HTR-8/SVneo (cell line): Measurements from ENCODE around the gene KANK4.
A peak's percentile ranks its signal among the peaks of the same experiment; 100 is the strongest.

Source experiments
- DNase-seq: peaks from one replicate; pipeline ENCODE4 v3.0.0; 2011; ENCODE audit warnings: low spot score, mixed read lengths; ENCODE audit not compliant: insufficient read length
- FAIRE-seq: peaks from 2 replicates; lab custom pipeline; 2011; peaks lifted over from hg19 to GRCh38; lab: Jason Lieb, UNC

Gene KANK4

DNA sequence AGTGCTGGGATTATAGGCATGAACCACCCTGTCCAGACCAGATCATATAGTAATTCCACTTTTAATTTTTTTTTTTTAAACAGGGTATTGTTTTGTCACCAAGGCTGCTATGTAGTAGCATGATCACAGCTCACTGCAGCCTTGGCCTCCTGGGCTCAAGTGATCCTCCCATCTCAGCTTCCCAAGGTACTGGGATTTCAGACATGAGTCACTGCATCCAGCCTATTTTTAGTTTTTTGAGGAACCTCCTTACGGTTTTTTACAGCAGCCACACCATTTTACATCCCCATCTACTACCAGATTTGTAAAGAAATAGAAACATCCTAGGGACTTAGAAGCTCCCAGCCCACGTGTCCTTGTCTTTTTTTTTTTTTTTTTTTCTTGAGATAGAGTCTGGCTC is 100.6 kb downstream of the KANK4 start:
- DNase-seq: no peak
- FAIRE-seq: no peak

DNA sequence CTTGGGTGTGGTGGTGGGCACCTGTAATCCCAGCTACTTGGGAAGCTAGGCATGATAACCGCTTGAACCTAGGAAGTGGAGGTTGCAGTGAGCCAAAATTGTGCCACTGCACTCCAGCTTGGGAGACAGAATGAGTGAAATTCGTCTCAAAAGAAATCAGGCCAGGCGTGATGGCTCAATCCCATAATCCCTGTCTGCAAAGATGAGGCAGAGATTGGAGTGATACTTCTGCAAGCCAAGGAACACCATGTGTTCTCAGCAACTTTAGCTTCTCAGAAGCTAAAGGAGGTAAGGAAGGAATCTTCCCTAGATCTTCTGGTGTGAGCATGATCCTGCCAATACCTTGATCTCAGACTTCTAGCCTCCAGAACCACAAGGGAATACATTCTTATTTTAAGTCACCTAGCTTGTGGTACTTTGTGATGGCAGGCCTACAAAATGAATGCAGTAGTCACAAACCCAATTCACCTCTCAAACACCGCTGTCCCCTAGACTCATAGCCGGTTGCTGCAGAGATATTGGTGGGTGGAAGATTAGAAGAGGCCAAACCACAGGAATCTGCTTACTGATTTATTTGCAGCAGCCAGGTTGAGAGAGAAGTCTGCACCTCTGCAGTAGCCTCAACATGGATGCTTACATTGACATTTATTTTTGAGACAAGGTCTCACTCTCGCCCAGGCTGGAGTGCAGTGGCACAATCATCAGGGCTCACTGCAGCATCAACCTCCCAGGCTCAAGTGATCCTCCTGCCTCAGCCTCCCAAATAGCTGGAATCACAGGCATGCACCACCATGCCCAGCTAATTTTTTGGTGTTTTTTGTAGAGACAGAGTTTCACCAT is 105.9 kb downstream of the KANK4 start:
- no peak for DNase-seq
- no peak for FAIRE-seq

DNA sequence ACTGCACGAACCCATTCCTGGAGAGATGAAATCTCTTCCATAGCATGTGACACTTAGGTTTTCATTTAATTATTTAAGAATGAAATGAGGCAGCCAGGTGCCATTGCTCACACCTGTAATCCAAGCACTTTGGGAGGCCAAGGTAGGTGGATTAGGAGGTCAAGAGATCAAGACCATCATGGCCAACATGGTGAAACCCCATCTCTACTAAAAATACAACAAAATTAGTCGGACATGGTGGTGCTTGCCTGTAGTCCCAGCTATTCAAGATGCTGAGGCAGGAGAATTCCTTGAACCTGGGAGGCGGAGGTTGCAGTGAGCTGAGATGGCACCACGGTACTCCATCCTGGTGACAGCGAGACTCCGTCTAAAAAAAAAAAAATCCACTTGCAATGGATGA is 106.8 kb downstream of the KANK4 start:
- no peak for FAIRE-seq
- no peak for DNase-seq

DNA sequence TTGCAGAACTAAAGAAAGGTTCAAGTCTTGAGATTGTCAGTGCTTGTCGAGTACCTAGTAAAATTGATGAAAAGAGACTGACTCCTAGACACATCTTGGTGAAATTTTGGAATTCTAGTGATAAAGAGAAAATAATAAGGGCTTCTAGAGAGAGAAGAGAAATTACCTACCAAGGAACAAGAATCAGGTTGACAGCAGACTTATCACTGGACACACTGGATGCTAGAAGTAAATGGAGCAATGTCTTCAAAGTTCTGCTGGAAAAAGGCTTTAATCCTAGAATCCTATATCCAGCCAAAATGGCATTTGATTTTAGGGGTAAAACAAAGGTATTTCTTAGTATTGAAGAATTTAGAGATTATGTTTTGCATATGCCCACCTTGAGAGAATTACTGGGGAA is 108.3 kb downstream of the KANK4 start:
- FAIRE-seq (no peak), DNase-seq (no peak)

DNA sequence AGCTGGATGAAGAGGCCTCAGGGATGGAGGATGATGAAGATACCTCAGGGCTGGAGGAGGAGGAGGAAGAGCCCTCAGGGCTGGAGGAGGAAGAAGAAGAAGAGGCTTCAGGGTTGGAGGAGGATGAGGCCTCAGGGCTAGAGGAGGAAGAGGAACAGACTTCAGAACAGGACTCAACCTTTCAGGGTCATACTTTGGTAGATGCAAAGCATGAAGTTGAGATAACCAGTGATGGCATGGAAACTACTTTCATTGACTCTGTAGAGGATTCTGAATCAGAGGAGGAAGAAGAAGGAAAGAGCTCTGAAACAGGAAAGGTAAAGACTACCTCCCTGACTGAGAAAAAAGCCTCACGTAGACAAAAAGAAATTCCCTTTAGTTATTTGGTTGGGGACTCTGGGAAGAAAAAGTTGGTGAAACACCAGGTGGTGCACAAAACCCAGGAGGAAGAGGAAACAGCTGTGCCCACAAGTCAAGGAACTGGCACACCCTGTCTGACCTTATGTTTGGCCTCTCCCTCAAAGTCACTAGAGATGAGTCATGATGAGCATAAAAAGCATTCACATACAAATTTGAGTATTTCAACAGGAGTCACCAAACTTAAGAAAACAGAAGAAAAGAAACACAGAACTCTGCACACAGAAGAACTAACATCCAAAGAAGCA is 109.2 kb downstream of the KANK4 start:
- FAIRE-seq (no peak), DNase-seq (no peak)

DNA sequence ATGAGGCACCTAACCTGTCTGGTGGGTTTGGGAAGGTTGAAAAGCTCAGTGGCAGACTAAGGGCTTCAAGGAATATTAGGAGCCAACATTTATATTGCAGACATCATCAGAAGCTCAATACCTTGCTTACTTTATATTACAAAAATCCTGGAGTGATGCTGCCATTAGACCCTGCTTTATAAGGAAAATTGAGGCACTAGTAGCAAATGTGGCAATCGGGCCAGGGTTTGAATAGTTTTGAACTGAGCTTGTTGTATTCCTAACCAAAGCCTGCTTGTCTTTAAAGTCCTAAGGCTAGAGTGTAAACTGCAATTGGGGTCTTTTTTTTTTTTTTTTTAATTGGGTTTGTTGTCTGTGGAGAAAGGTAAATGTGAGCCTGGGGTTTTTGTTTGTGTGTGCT is 110.3 kb downstream of the KANK4 start:
- FAIRE-seq: no peak
- DNase-seq: no peak

DNA sequence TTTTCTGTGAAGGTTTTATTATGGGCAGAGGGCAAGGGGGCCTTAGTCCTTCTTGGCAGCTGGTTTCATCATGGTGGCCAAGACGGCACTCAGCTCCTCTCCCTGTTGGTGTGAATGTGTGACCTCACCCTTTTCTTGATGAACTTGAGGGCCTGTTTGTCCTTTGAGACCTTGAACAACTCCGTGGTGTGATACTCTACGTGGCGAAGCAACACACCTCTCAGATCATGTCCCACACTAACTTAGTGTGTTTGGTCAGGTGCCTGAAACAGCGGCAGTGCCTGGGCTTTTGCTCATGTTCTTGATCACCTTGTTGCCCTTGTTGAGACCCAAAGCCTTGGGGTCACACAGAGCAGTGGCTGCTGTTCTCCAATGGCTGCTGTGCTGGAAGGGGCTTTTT is 111.1 kb downstream of the KANK4 start:
- no peak for FAIRE-seq
- no peak for DNase-seq

DNA sequence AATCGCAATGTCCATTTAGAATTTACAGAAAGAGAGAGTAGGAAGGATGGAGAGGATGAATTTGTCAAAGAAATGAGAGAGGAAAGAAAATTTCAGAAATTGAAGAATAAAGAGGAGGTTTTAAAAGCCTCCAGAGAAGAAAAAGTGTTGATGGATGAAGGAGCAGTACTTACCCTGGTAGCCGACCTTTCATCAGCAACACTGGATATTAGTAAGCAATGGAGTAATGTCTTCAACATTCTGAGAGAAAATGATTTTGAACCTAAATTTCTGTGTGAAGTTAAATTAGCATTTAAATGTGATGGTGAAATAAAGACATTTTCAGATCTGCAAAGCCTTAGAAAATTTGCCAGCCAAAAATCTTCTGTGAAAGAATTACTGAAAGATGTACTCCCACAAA is 112.0 kb downstream of the KANK4 start:
- no peak for FAIRE-seq

DNA sequence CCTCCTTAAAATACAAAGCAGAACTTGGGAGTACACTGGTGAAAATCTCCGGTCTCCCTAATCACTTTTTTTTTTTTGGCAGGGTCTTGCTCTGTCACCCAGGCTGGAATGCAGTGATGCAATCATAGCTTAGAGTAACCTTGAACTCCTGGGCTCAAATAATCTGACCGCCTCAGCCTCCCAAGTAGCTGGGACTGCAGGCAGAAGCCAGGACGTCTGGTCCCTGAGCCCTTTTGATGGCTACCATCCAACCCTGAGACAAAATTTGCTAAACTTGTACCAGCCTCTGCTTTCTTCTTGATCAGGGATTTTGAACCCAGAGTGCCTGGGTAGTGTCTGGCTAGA is 120.5 kb downstream of the KANK4 start:
- DNase-seq: no peak
- FAIRE-seq: no peak

More for the DNA sequence above, 112.0 kb downstream of the KANK4 start:
- DNase-seq: no peak

DNA sequence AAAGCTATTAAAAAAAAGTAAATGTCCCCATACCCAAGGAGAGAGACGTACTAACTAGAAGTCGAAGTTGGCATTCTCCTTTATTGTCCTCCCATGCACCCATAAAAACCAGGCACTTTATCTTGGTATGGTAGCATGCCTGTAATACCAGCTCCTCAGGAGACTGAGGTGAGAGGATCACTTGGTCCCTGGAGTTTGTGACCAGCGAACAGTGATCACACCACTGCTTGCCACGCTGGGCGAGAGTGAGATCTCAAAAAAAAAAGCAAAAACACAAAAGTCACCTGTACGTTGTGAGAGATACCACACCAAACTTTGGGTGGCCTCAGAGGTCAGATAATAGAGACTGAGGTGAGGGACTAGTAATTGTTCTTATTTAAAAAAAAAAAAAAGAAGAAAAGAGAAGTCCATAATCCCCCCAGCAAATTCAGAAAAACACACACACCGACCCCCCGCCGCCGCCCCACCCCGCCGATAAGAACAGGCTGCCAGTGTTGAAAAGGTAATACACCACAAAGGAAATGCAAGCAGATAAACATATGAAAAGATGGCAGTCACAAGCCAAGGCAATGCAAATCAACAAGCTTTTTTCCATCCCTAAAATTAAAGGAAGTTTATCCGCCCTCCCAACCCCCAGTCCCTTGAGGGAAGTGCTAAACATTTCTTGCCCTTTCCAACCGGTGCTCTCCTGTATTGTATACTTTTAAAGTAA is 121.0 kb downstream of the KANK4 start:
- DNase-seq (no peak), FAIRE-seq (no peak)

DNA sequence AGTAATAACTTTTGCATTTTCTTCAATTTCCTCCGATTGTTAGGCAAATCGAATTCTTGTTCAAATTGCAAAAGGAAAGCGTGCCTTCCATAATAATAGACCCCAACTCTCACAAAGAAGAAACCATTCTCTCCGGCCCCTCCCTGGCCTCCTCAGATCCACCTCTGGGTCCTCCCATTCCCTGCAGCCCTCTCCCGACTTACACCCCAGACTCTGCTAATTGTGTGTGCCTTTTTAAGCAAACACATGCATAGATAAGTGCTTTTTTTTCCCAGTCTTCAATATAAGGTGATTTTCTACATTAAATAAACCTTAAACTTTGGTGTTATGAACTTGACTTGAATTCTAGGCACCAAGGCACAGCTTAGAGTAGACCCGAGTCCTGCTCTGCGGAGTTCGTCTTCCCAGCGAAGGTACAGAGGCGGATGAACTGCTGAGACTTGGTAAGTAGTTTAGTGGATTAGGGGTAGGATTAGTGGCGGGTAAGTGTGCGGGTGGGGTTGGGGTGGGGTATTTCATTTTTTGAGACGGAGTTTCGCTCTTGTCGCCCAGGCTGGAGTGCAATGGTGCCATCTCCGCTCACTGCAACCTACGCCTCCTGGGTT is 123.0 kb downstream of the KANK4 start:
- FAIRE-seq (no peak), DNase-seq (no peak)

DNA sequence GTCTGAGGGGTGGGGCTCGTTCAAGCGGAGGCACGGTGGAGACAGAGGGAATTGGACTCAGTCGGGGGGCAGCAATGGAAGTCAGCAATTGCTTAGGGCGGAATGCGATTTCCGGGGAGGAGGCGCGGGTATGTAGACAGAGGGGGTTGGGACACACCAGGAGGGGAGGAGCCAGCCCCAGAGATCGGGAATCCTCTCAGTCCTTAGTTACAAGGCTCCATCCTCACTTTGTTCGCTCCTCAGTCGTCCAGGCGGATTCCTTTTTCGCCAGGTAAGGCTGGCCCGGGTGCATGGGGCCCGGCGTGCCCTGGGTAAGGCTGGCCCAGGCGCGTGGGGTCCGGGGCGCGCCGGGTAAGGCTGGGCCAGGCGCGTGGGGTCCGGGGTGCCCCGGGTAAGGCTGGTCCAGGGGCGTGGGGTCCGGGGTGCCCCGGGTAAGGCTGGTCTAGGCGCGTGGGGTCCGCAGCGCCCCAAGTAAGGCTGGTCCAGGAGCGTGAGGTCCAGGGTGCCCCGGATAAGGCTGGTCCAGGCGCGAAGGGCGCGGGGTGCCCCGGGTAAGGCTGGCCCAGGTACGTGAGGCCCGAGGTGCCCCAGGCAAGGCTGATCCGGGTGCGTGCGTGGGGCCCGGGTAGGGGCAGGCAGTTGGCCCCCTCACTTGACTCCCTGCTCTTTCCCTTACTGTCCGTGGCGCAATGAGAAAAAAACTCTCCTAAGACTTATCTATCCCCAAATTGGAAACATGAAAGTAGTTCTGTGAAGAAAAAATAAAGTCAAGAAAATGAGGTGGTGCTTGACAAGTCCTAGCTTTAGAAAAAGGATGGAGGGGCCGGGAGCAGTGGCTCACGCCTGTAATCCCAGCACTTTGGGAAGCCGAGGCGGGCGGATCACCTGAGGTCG is 124.3 kb downstream of the KANK4 start, which contains the start of gene L1TD1:
L1TD1 (plus strand) TSS at position 199 of the 894 bp plus-strand sequence. CDS start 11,780 bp downstream, outside the sequence.
- FAIRE-seq: no peak

DNA sequence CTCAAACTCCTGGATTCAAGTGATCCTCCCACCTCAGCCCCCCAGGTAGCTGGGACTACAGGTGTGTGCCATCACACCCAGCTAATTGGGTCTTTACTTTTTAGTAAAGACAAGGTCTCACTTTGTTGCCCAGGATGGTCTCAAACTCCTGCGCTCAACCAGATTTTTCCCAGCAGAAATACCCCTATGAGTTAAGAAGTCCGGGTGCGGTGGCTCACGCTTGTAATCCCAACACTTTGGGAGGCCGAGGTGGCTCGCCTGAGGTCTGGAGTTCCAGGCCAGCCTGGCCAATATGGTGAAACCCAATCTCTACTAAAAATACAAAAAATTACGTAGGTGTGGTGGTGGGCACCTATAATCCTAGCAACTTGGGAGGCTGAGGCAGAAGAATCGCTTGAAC is 131.1 kb downstream of the KANK4 start:
- no peak for DNase-seq
- no peak for FAIRE-seq

More for the DNA sequence above, 124.3 kb downstream of the KANK4 start, which contains the start of gene L1TD1:
- peak; percentile 34 for DNase-seq

DNA sequence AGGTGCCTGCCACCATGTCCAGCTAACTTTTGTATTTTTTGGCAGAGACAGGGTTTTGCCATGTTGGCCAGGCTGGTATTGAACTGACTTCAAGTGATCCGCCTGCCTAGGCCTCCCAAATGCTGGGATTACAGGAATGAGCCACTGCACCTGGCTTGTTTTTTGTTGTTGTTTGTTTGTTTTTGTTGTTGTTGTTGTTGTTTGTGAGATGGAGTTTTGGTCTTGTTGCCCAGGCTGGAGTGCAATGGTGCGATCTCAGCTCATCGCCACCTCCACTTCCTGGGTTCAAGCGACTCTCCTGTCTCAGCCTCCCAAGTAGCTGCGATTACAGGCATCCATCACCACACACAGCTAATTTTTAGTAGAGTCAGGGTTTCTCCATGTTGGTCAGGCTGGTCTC is 131.7 kb downstream of the KANK4 start:
- DNase-seq: no peak
- no peak for FAIRE-seq
